Gastrocnemius medialis (tissue), 4 donors: ENCODE measurements around the gene ZNF672.

Experiments
- CTCF ChIP-seq, 5 experiments: fragments of 450-650 bp in 3 of 5; fragments of 200-600 bp in 2 of 5; sonication (generic) in 2 of 5; IDR thresholded peaks in 4 of 5; conservative IDR thresholded peaks in 1 of 5; 1 replicate in 4 of 5; 2 replicates in 1 of 5; pipeline ENCODE4 v1.5.1; 2016 to 2019; ENCODE audit warnings: antibody characterized with exemption in 5 of 5, mild to moderate bottlenecking in 3 of 5, moderate library complexity in 3 of 5
- POLR2A ChIP-seq, 2 donors: fragments of 450-650 bp; IDR thresholded peaks; one replicate each; pipeline ENCODE4 v1.6.1; 2017; ENCODE audit warnings: antibody characterized with exemption in 2 of 2, mild to moderate bottlenecking in 2 of 2, moderate library complexity in 2 of 2

- TF ChIP-seq CTCF (IDR thresholded peaks at IDR 0.05 in 4 of 5, conservative IDR thresholded peaks at IDR 0.05 in 1 of 5) (no peak), POLR2A (IDR thresholded peaks at IDR 0.05) (no peak)
These were observed 11.6 kb downstream of the ZNF672 start for GRCh38 chr1:248849637-248850036.
